Natural killer cell (primary cell): ENCODE data around the gene EGLN2. TPM values are rescaled to one million over a fixed set of nuclear protein-coding genes. Genes with fewer than 3 reads are reported as not detected.

Experiments used
- ATAC-seq, 3 donors: fragments of 150-1000 bp in 2 of 3; fragments of 200-7000 bp in 1 of 3; cut with Tn5 transposase; 1 replicate in 1 of 3; 2 replicates in 2 of 3; pipeline ENCODE4 v1.10.0; 2021; ENCODE audit warnings: mild to moderate bottlenecking in 2 of 3, moderate library complexity in 2 of 3
- DNase-seq, 2 donors: peaks; one replicate each; pipeline versions ENCODE4 v3.0.0 to v3.0.0-alpha.2; 2013 to 2021; ENCODE audit warnings: mixed read lengths in 1 of 2
- H3K27ac ChIP-seq: one replicate; pipeline ENCODE4 v1.5.1; 2013; ENCODE audit warnings: mild to moderate bottlenecking, low read length
- H3K27me3 ChIP-seq: one replicate; pipeline ENCODE4 v1.6.1; 2013; ENCODE audit warnings: low read length; ENCODE audit not compliant: control insufficient read depth, insufficient read depth
- H3K36me3 ChIP-seq: one replicate; pipeline ENCODE4 v1.6.1; 2013; ENCODE audit warnings: low read length; ENCODE audit not compliant: control insufficient read depth, insufficient read depth
- H3K4me1 ChIP-seq: one replicate; pipeline ENCODE4 v1.6.1; 2013; ENCODE audit warnings: low read length; ENCODE audit not compliant: control insufficient read depth, insufficient read depth
- H3K4me3 ChIP-seq: one replicate; pipeline ENCODE4 v1.5.1; 2013; ENCODE audit warnings: low read length
- H3K9me3 ChIP-seq: one replicate; pipeline ENCODE4 v1.6.1; 2013; ENCODE audit warnings: low read length; ENCODE audit not compliant: control insufficient read depth, insufficient read depth
- H3K27ac Mint-ChIP-seq, 2 donors: one replicate each; pipeline ENCODE4 v1.8.0; 2022; ENCODE audit warnings: mild to moderate bottlenecking in 2 of 2, mixed read lengths in 2 of 2, moderate library complexity in 1 of 2
- H3K27me3 Mint-ChIP-seq, 2 donors: one replicate each; pipeline ENCODE4 v1.8.0; 2022; ENCODE audit warnings: low read depth in 2 of 2, mixed read lengths in 2 of 2
- H3K36me3 Mint-ChIP-seq: one replicate; pipeline ENCODE4 v1.8.0; 2022; ENCODE audit warnings: mixed read lengths
- H3K4me1 Mint-ChIP-seq, 2 donors: one replicate each; pipeline ENCODE4 v1.8.0; 2022; ENCODE audit warnings: mixed read lengths in 2 of 2
- H3K4me3 Mint-ChIP-seq: one replicate; pipeline ENCODE4 v1.8.0; 2022; ENCODE audit warnings: mild to moderate bottlenecking, moderate library complexity, mixed read lengths
- H3K9me3 Mint-ChIP-seq, 2 donors: one replicate each; pipeline ENCODE4 v1.8.0; 2022; ENCODE audit warnings: mixed read lengths in 2 of 2
- WGBS: methylation state at CpG from one replicate; pipeline ENCODE4 v1.1.7; 2013; ENCODE audit warnings: missing lambda C conversion rate; ENCODE audit not compliant: insufficient coverage; 5-methylcytosine and 5-hydroxymethylcytosine counted together
- intact Hi-C: fragments of 100-400 bp; cut with micrococcal nuclease; formaldehyde crosslinking; loops from one replicate; pipeline ENCODE4 v1.14.2; 2022
- total RNA-seq, 4 donors: library from RNA; stranded (reverse); fragments of 120-200 nt in 1 of 4; gene quantifications; one replicate each; pipeline versions ENCODE4 v1.2.3 to v1.2.4, GENCODE V29; 2013 to 2022
- TF ChIP-seq, protein P1 (sequence below): fragments of 200-600 bp; IDR thresholded peaks from one replicate; pipeline ENCODE4 v1.8.0; 2022; ENCODE audit warnings: antibody characterized with exemption

Gene EGLN2
- total RNA-seq, 3 donors from 2014 or later (not counting 1 experiment from before 2014, with no cell fraction given), result 104 to 156 (median 151) TPM

DNA sequence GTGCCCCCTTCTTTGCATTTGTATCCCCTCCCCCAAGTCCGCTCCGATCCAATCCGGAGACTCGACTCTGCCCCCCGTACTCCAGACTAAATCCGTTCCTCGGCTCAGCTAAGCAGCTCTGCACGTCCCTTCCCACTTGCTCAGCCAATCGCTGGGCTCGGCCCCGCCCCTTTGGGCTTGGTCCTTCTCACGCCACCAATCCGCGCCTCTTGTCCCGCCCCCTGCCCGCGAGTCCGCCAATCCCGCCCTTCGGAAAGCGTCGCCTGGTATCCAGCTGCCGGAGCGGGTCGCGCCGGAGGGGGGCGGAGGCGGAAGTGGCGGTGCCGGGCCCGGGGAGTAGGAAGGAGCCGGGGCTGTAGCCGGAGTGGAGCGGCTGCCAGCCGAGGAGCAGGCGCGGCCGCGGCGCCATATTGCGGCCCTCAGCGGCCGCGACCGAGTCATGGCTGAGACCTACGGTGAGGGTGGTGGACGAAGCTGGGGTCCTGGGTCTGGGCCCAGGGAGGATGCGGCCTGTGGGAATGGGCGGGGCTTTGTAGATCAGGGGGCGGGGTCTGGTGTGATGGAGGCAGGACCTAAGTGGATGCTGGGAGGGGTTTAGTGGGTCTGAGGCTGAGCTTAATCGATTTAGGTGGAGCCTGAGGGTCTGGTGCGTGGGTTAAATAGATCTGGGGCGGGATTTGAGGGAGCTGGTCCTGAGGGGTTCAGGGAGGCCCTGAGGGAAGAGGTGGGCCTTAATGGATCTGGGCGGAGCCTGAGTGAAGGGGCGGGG is 20.9 kb upstream of the EGLN2 start, which contains the start of gene RAB4B:
Gene RAB4B, plus strand, starts transcription at position 311 of the 769 bp plus-strand sequence. Its CDS starts 129 bp downstream, at position 440.
- ATAC-seq (peak; percentile 80 to 93 (median 82)), DNase-seq (peak; percentile 100)
- H3K27ac Mint-ChIP-seq, result peak within 1 kb of the TSS; percentile 95 to 96
- intact Hi-C loops, result loop anchor here (1.0 to 10.0 kb wide), 7 partner anchors 20 to 485 kb away; partner anchors contain the start of genes ACTMAP, BLVRB, COQ8B and SPTBN4
- TF ChIP-seq, protein P1, sequence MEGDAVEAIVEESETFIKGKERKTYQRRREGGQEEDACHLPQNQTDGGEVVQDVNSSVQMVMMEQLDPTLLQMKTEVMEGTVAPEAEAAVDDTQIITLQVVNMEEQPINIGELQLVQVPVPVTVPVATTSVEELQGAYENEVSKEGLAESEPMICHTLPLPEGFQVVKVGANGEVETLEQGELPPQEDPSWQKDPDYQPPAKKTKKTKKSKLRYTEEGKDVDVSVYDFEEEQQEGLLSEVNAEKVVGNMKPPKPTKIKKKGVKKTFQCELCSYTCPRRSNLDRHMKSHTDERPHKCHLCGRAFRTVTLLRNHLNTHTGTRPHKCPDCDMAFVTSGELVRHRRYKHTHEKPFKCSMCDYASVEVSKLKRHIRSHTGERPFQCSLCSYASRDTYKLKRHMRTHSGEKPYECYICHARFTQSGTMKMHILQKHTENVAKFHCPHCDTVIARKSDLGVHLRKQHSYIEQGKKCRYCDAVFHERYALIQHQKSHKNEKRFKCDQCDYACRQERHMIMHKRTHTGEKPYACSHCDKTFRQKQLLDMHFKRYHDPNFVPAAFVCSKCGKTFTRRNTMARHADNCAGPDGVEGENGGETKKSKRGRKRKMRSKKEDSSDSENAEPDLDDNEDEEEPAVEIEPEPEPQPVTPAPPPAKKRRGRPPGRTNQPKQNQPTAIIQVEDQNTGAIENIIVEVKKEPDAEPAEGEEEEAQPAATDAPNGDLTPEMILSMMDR, result no peak
- under 1% methylated on average over 56 of the region's 56 CpGs for WGBS
- Histone ChIP-seq H3K36me3 (peaks cover 9% of the 10 kb centered on the region), H3K9me3 (no peaks in the 10 kb centered on the region), H3K4me3 (peak within 1 kb of the TSS; percentile 92), H3K27ac (peak within 1 kb of the TSS; percentile 99), H3K27me3 (no peaks in the 10 kb centered on the region), H3K4me1 (peaks cover 26% of the 10 kb centered on the region)
- H3K4me3 Mint-ChIP-seq, result peak within 1 kb of the TSS; percentile 97
- H3K9me3 Mint-ChIP-seq, result no peaks in the 10 kb centered on the region
- no peaks in the 10 kb centered on the region for H3K36me3 Mint-ChIP-seq
- H3K4me1 Mint-ChIP-seq, result peaks cover 37 to 51% of the 10 kb centered on the region in 2 donors
- no peaks in the 10 kb centered on the region for H3K27me3 Mint-ChIP-seq

DNA sequence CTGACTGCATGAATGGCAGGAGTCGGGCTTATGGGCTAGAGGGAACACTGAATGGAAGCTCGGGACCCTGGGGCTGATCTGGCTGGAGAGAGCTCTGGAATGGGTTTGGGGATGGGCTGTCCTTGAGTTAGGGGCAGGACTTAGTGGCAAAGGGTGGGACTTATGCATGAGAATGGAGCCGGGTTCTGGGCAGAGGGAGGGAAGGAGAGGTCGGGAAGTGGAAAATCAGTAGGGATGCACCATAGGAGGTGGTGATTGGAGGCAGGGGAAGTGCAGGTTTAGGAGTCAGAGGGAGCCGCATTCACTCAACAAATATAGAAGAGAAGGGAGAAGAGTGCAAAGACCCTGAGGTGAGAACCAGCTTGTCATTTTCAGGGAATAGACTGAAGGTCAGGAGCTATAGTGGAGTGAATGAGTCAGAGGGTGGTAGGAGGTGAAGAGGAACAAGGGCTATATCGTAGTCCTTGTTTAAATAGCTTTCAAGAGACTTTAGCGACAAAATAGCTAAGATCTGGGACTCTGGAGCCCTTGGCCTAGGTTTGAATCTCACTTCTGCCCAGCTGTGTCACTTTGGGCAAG is 20.2 kb upstream of the EGLN2 start:
- H3K27ac ChIP-seq, result peak overlapping the region; percentile 99
- H3K9me3 ChIP-seq, result no peaks in the 10 kb centered on the region
- H3K36me3 ChIP-seq, result peaks cover 11% of the 10 kb centered on the region
- H3K27me3 ChIP-seq, result no peaks in the 10 kb centered on the region
- Mint-ChIP-seq H3K27ac (peak overlapping the region; percentile 95 to 96), H3K27me3 (no peaks in the 10 kb centered on the region), H3K9me3 (no peaks in the 10 kb centered on the region), H3K4me3 (peak overlapping the region; percentile 97), H3K36me3 (no peaks in the 10 kb centered on the region), H3K4me1 (peaks cover 37 to 51% of the 10 kb centered on the region in 2 donors)
- H3K4me1 ChIP-seq, result peaks cover 26% of the 10 kb centered on the region
- no peak for ATAC-seq
- 17% methylated on average over 7 of the region's 7 CpGs for WGBS
- intact Hi-C loops, result loop anchor here (1.0 to 10.0 kb wide), 5 partner anchors 28 to 314 kb away; partner anchors contain the start of genes ACTMAP, BLVRB, COQ8B and SPTBN4
- TF ChIP-seq, protein P1, result no peak
- H3K4me3 ChIP-seq, result peak overlapping the region; percentile 92
- no peak for DNase-seq

DNA sequence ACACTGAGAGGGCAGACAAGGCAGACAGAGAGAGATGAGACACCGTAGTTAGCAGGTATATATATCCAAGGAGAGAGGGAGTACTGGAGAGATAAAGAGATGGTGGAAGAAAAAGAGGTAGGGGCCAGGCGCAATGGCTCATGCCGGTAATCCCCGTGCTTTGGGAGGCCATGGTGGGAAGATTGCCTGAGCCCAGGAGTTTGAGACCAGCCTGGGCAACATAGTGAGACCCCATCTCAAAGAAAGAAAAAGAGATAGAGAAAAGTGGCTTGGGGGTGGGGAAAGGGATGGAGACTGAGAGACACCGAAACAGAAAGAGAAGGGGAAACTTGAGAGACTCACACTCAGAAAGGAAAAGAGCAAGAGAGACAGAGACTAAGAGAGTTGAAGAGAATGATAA is 18.4 kb upstream of the EGLN2 start:
- TF ChIP-seq, protein P1, result no peak
- peaks cover 26% of the 10 kb centered on the region for H3K4me1 ChIP-seq
- H3K27ac Mint-ChIP-seq, result peak overlapping the region in 1 of 2 donors; percentile 65
- H3K27me3 ChIP-seq, result no peaks in the 10 kb centered on the region
- no peak overlapping the region for H3K27ac ChIP-seq
- H3K4me3 Mint-ChIP-seq, result peak overlapping the region; percentile 26
- 93% methylated on average over 5 of the region's 5 CpGs for WGBS
- DNase-seq (no peak), ATAC-seq (no peak)
- intact Hi-C loops, result no loop called here
- H3K4me1 Mint-ChIP-seq, result peaks cover 37 to 51% of the 10 kb centered on the region in 2 donors
- H3K27me3 Mint-ChIP-seq, result no peaks in the 10 kb centered on the region
- no peaks in the 10 kb centered on the region for H3K9me3 ChIP-seq
- H3K36me3 ChIP-seq, result peaks cover 18% of the 10 kb centered on the region
- H3K36me3 Mint-ChIP-seq, result no peaks in the 10 kb centered on the region
- H3K9me3 Mint-ChIP-seq, result no peaks in the 10 kb centered on the region
- H3K4me3 ChIP-seq, result no peak overlapping the region
